CD4-positive, alpha-beta T cell (primary cell): Measurements from ENCODE around the gene NEK1. TPM values are rescaled to one million over a fixed set of nuclear protein-coding genes. Genes with fewer than 3 reads are reported as not detected.

Experiments used
- ATAC-seq: fragments of 200-7000 bp; cut with Tn5 transposase; one replicate; pipeline ENCODE4 v1.10.0; 2022; ENCODE audit warnings: mild to moderate bottlenecking; ENCODE audit not compliant: poor library complexity
- CTCF ChIA-PET: fragments of 350-600 bp; sonication (Branson Sonifier 250); formaldehyde crosslinking; loops from one replicate; lab custom pipeline; 2021; ENCODE audit warnings: antibody characterized with exemption, inconsistent platforms; lab: Charles Lee
- POLR2A ChIA-PET: fragments of 350-600 bp; sonication (Branson Sonifier 250); formaldehyde crosslinking; loops from one replicate; lab custom pipeline; 2021; ENCODE audit warnings: antibody characterized with exemption, inconsistent platforms; lab: Charles Lee
- DNase-seq, 14 experiments: peaks; one replicate each; pipeline ENCODE4 v3.0.0-alpha.2; 2013 to 2020; ENCODE audit warnings: mixed read lengths in 2 of 14
- H3K27ac ChIP-seq, 2 donors: one replicate each; pipeline versions ENCODE4 v1.5.1 to v1.7.0; 2013; ENCODE audit warnings: low read length in 2 of 2, low read depth in 1 of 2, mild to moderate bottlenecking in 1 of 2
- H3K27me3 ChIP-seq, 2 experiments: 1 replicate in 1 of 2; 2 replicates in 1 of 2; pipeline versions ENCODE4 v1.6.1 to v1.7.0; 2013; ENCODE audit warnings: low read length in 2 of 2, control low read depth in 1 of 2, mild to moderate bottlenecking in 1 of 2, moderate library complexity in 1 of 2; ENCODE audit not compliant: insufficient read depth in 2 of 2, control insufficient read depth in 1 of 2
- H3K36me3 ChIP-seq: one replicate; pipeline ENCODE4 v1.6.1; 2013; ENCODE audit warnings: low read length, control low read depth; ENCODE audit not compliant: insufficient read depth
- H3K4me1 ChIP-seq: one replicate; pipeline ENCODE4 v1.6.1; 2013; ENCODE audit warnings: low read length, control low read depth; ENCODE audit not compliant: insufficient read depth
- H3K4me3 ChIP-seq: one replicate; pipeline ENCODE4 v1.5.1; 2013; ENCODE audit warnings: mild to moderate bottlenecking, low read length, moderate library complexity
- H3K9me3 ChIP-seq, 2 experiments: 1 replicate in 1 of 2; 2 replicates in 1 of 2; pipeline versions ENCODE4 v1.6.1 to v1.7.0; 2013; ENCODE audit warnings: low read length in 2 of 2, mild to moderate bottlenecking in 2 of 2, control low read depth in 1 of 2, moderate library complexity in 1 of 2; ENCODE audit not compliant: control insufficient read depth in 1 of 2, insufficient read depth in 1 of 2
- H3K27ac Mint-ChIP-seq: one replicate; pipeline ENCODE4 v1.8.0; 2020; ENCODE audit warnings: mixed read lengths
- H3K27me3 Mint-ChIP-seq: one replicate; pipeline ENCODE4 v1.8.0; 2021; ENCODE audit warnings: mixed read lengths
- H3K36me3 Mint-ChIP-seq: one replicate; pipeline ENCODE4 v1.8.0; 2021; ENCODE audit warnings: low read depth, mixed read lengths
- H3K4me1 Mint-ChIP-seq: one replicate; pipeline ENCODE4 v1.8.0; 2021; ENCODE audit warnings: low read depth, mixed read lengths
- H3K4me3 Mint-ChIP-seq: one replicate; pipeline ENCODE4 v1.8.0; 2020; ENCODE audit warnings: mild to moderate bottlenecking, mixed read lengths
- H3K9me3 Mint-ChIP-seq: one replicate; pipeline ENCODE4 v1.8.0; 2020; ENCODE audit warnings: mixed read lengths
- CTCF ChIP-seq: fragments of 200-600 bp; IDR thresholded peaks from one replicate; pipeline ENCODE4 v1.8.0; 2022; ENCODE audit warnings: antibody characterized with exemption, mild to moderate bottlenecking
- intact Hi-C, 2 experiments: fragments of 100-400 bp; cut with DNase I in 1 of 2; cut with micrococcal nuclease in 1 of 2; formaldehyde crosslinking; loops; one replicate each; pipeline versions ENCODE4 v1.15.1 to v1.9.0; 2023 to 2025; cut with DNase I, micrococcal nuclease
- total RNA-seq, 174 experiments: library from RNA in 2 of 174; stranded (reverse) in 2 of 174; gene quantifications; one replicate each; pipeline ENCODE4 v1.2.3 and lab custom pipeline; 2021 to 2026

The NEK1 gene
- total RNA-seq, 2 experiments from 2014 or later: 9.5 to 10.2 TPM

- POLR2A ChIA-PET: no interaction called here
- intact Hi-C loops: no loop called here
- DNase-seq (no peak), ATAC-seq (no peak)
- Histone ChIP-seq H3K9me3 (no peaks in the 10 kb centered on the region), H3K27ac (no peak overlapping the region), H3K36me3 (peaks cover 6% of the 10 kb centered on the region), H3K27me3 (no peaks in the 10 kb centered on the region), H3K4me3 (no peak overlapping the region), H3K4me1 (no peaks in the 10 kb centered on the region)
- Mint-ChIP-seq H3K4me1 (no peaks in the 10 kb centered on the region), H3K9me3 (no peaks in the 10 kb centered on the region), H3K4me3 (no peak overlapping the region), H3K27ac (no peak overlapping the region), H3K27me3 (no peaks in the 10 kb centered on the region), H3K36me3 (peaks cover 41% of the 10 kb centered on the region)
- TF ChIP-seq CTCF: no peak
- CTCF ChIA-PET: no interaction called here
Measured at GRCh38 chr4:169400832-169401231, 211.6 kb downstream of the NEK1 start.

GRCh38 chr4:169399976-169400767 is 212.2 kb downstream of the NEK1 start:
- TF ChIP-seq CTCF: no peak

GRCh38 chr4:169398316-169398715 is 214.1 kb downstream of the NEK1 start:
- ATAC-seq (no peak), DNase-seq (no peak)
- H3K9me3 ChIP-seq: no peaks in the 10 kb centered on the region
- no peak for TF ChIP-seq CTCF
- peaks cover 6% of the 10 kb centered on the region for H3K36me3 ChIP-seq
- Mint-ChIP-seq H3K27ac (no peak overlapping the region), H3K36me3 (peaks cover 38% of the 10 kb centered on the region), H3K4me3 (no peak overlapping the region), H3K27me3 (no peaks in the 10 kb centered on the region), H3K4me1 (no peaks in the 10 kb centered on the region), H3K9me3 (no peaks in the 10 kb centered on the region)
- intact Hi-C loops: no loop called here
- no peak overlapping the region for H3K4me3 ChIP-seq
- H3K27me3 ChIP-seq: no peaks in the 10 kb centered on the region
- no peak overlapping the region for H3K27ac ChIP-seq
- H3K4me1 ChIP-seq: no peaks in the 10 kb centered on the region
- ChIA-PET POLR2A (interaction anchor here (1.1 kb wide), 1 partner anchor 12 kb away, joined by 3 read pairs; no protein-coding TSS in a partner anchor), CTCF (no interaction called here)

More at GRCh38 chr4:169399976-169400767, 212.2 kb downstream of the NEK1 start:
- POLR2A ChIA-PET: no interaction called here
- Histone ChIP-seq H3K27ac (no peak overlapping the region), H3K36me3 (peaks cover 6% of the 10 kb centered on the region), H3K4me3 (no peak overlapping the region), H3K4me1 (no peaks in the 10 kb centered on the region), H3K9me3 (no peaks in the 10 kb centered on the region), H3K27me3 (no peaks in the 10 kb centered on the region)
- Mint-ChIP-seq H3K4me3 (no peak overlapping the region), H3K27me3 (no peaks in the 10 kb centered on the region), H3K4me1 (no peaks in the 10 kb centered on the region), H3K36me3 (peaks cover 46% of the 10 kb centered on the region), H3K27ac (no peak overlapping the region), H3K9me3 (no peaks in the 10 kb centered on the region)
- no peak for DNase-seq
- CTCF ChIA-PET: no interaction called here
- intact Hi-C loops: no loop called here
- ATAC-seq: no peak
